Mesendoderm (in vitro differentiated cells): ENCODE results near the gene CYP2D6.
A peak's percentile ranks its signal among the peaks of the same experiment; 100 is the strongest.

ENCODE experiments used
- DNase-seq: peaks from one replicate; pipeline ENCODE4 v3.0.0; 2013
- H2AK5ac ChIP-seq: 2 replicates; pipeline ENCODE4 v1.6.1; 2013; ENCODE audit warnings: low read length, inconsistent platforms
- H2BK120ac ChIP-seq: 2 replicates; pipeline ENCODE4 v1.6.1; 2013; ENCODE audit warnings: low read depth, mild to moderate bottlenecking, low read length, moderate library complexity, mixed read lengths
- H2BK15ac ChIP-seq: replicated peaks from 2 replicates; pipeline ENCODE4 v1.6.1; 2013; ENCODE audit warnings: low read depth, mild to moderate bottlenecking, moderate library complexity
- H2BK5ac ChIP-seq: 2 replicates; pipeline ENCODE4 v1.6.1; 2013; ENCODE audit warnings: low read length, inconsistent platforms
- H3K18ac ChIP-seq: 2 replicates; pipeline ENCODE4 v1.6.1; 2013; ENCODE audit warnings: mild to moderate bottlenecking, low read length, mixed read lengths
- H3K23ac ChIP-seq: one replicate; pipeline ENCODE4 v1.6.1; 2013; ENCODE audit warnings: low read length
- H3K27ac ChIP-seq: 2 replicates; pipeline ENCODE4 v1.5.1; 2013; ENCODE audit warnings: low read depth, mild to moderate bottlenecking, inconsistent platforms, low read length, moderate library complexity
- H3K27me3 ChIP-seq: 2 replicates; pipeline ENCODE4 v1.6.1; 2013; ENCODE audit warnings: low read length, control low read depth, mild to moderate bottlenecking, inconsistent platforms; ENCODE audit not compliant: insufficient read depth, poor library complexity
- H3K36me3 ChIP-seq: 2 replicates; pipeline ENCODE4 v1.6.1; 2013; ENCODE audit warnings: low read length, inconsistent platforms; ENCODE audit not compliant: control insufficient read depth, insufficient read depth
- H3K4ac ChIP-seq: one replicate; pipeline ENCODE4 v1.6.1; 2013; ENCODE audit warnings: low read depth, mild to moderate bottlenecking, low read length, moderate library complexity
- H3K4me1 ChIP-seq: 2 replicates; pipeline ENCODE4 v1.6.1; 2013; ENCODE audit warnings: low read depth, low read length, inconsistent platforms; ENCODE audit not compliant: control insufficient read depth
- H3K4me2 ChIP-seq: 2 replicates; pipeline ENCODE4 v1.6.1; 2013; ENCODE audit warnings: low read length
- H3K4me3 ChIP-seq: 2 replicates; pipeline ENCODE4 v1.5.1; 2013; ENCODE audit warnings: mild to moderate bottlenecking, low read length
- H3K56ac ChIP-seq: one replicate; pipeline ENCODE4 v1.6.1; 2013; ENCODE audit warnings: low read length
- H3K79me1 ChIP-seq: 2 replicates; pipeline ENCODE4 v1.6.1; 2013; ENCODE audit warnings: low read length, inconsistent platforms
- H3K79me2 ChIP-seq: 2 replicates; pipeline ENCODE4 v1.6.1; 2013; ENCODE audit warnings: mild to moderate bottlenecking, low read length; ENCODE audit not compliant: control insufficient read depth, insufficient read depth
- H3K9ac ChIP-seq: 2 replicates; pipeline ENCODE4 v1.6.1; 2013; ENCODE audit warnings: low read length, inconsistent platforms
- H4K5ac ChIP-seq: one replicate; pipeline ENCODE4 v1.6.1; 2013; ENCODE audit warnings: low read length
- H4K8ac ChIP-seq: one replicate; pipeline ENCODE4 v1.6.1; 2013; ENCODE audit warnings: low read depth, mild to moderate bottlenecking, control low read depth, low read length, moderate library complexity
- WGBS: extraction: QIAGEN DNeasy Blood & Tissue Kit; methylation state at CpG from one replicate; pipeline ENCODE4 v1.1.7; 2013; ENCODE audit warnings: low lambda C conversion rate, missing lambda C conversion rate; ENCODE audit not compliant: insufficient coverage; ENCODE audit errors: extremely low coverage; 5-methylcytosine and 5-hydroxymethylcytosine counted together

Gene CYP2D6

GRCh38 chr22:42162728-42163489, 32.3 kb upstream of the CYP2D6 start:
- Histone ChIP-seq H3K36me3 (no peaks in the 10 kb centered on the region), H3K4me2 (no peak overlapping the region), H2AK5ac (no peak overlapping the region), H3K56ac (no peak overlapping the region), H4K8ac (no peak overlapping the region), H2BK15ac (no peak overlapping the region), H3K4me1 (no peaks in the 10 kb centered on the region), H3K18ac (no peak overlapping the region), H3K23ac (no peak overlapping the region), H3K4me3 (no peak overlapping the region), H3K27me3 (no peaks in the 10 kb centered on the region), H2BK5ac (no peak overlapping the region), H3K4ac (no peak overlapping the region), H4K5ac (no peak overlapping the region), H3K79me1 (peaks cover 2% of the 10 kb centered on the region), H2BK120ac (no peak overlapping the region), H3K79me2 (no peaks in the 10 kb centered on the region), H3K9ac (no peak overlapping the region), H3K27ac (no peak overlapping the region)
- no peak for DNase-seq
- WGBS: no CpG with 5 or more reads among the region's 12 CpGs

GRCh38 chr22:42160830-42161696, 30.5 kb upstream of the CYP2D6 start:
- peak; percentile 57 for DNase-seq
- Histone ChIP-seq H4K8ac (no peak overlapping the region), H3K36me3 (peaks cover 2% of the 10 kb centered on the region), H3K79me2 (no peaks in the 10 kb centered on the region), H3K56ac (no peak overlapping the region), H3K4me3 (no peak overlapping the region), H3K4me1 (no peaks in the 10 kb centered on the region), H3K27ac (no peak overlapping the region), H3K23ac (no peak overlapping the region), H3K27me3 (no peaks in the 10 kb centered on the region), H3K79me1 (no peaks in the 10 kb centered on the region), H3K4me2 (no peak overlapping the region), H3K4ac (no peak overlapping the region), H2BK5ac (no peak overlapping the region), H2BK120ac (no peak overlapping the region), H4K5ac (no peak overlapping the region), H2BK15ac (no peak overlapping the region), H2AK5ac (no peak overlapping the region), H3K9ac (no peak overlapping the region), H3K18ac (no peak overlapping the region)
- no CpG with 5 or more reads among the region's 18 CpGs for WGBS

DNA sequence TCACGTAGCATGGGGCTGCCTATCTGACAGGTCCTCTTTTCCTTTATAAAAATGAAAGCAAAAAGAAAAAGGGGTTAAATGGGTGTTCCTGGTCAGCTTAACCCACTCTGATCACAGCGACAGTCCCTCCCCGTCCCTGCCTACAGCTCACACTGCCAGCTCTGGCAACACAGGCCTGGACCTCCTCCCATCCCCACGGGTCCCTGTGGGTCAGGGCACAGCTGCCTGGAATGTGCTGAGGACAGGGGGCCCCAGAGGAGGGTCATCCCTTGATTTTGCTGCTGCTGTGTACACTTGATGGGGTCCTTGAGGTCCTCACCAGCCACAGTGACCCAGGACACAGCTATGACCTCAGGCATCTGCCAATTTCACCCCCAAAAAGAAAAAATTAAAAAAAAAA, 29.6 kb upstream of the CYP2D6 start:
- Histone ChIP-seq H3K56ac (no peak overlapping the region), H3K27me3 (no peaks in the 10 kb centered on the region), H3K4me2 (no peak overlapping the region), H3K36me3 (peaks cover 4% of the 10 kb centered on the region), H3K18ac (no peak overlapping the region), H2AK5ac (no peak overlapping the region), H3K27ac (no peak overlapping the region), H3K4ac (no peak overlapping the region), H3K79me1 (no peaks in the 10 kb centered on the region), H3K4me3 (no peak overlapping the region), H3K9ac (no peak overlapping the region), H3K23ac (no peak overlapping the region), H2BK15ac (no peak overlapping the region), H2BK120ac (no peak overlapping the region), H3K79me2 (no peaks in the 10 kb centered on the region), H3K4me1 (no peaks in the 10 kb centered on the region), H2BK5ac (no peak overlapping the region), H4K8ac (no peak overlapping the region), H4K5ac (no peak overlapping the region)
- no peak for DNase-seq
- WGBS: no CpG with 5 or more reads among the region's 4 CpGs

DNA sequence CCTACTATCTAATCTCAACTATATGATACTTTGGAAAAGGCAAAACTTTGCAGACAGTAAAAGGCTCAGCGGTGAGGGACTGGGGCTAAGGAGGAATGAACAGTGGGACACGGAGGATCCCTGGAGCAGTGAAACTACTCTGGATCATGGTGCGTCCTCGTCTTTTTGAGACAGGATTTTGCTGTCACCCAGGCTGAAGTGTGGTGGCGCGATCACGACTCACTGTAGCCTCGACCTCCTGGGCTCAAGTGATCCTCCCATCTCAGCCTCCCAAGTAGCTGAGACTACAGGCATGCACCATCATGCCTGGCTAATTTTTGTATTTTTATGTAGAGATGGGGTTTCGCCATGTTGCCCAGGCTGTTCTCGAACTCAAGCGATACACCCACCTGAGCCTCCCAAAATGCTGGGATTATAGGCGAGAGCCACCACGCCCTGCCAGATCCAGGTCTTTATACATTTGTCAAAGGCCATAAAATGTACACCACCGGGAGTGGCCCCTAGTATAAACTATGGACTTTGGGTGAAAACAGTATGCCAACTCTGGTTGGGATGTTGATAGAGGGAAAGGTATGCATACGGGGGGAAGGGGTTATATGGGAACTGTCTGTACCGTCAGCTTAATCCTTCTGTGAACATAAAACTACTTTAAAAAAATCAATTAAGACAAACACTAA, 28.0 kb upstream of the CYP2D6 start:
- no peak overlapping the region for H2AK5ac ChIP-seq
- H3K4me3 ChIP-seq: no peak overlapping the region
- H3K23ac ChIP-seq: no peak overlapping the region
- H4K5ac ChIP-seq: no peak overlapping the region
- no peaks in the 10 kb centered on the region for H3K4me1 ChIP-seq
- no peak overlapping the region for H3K4me2 ChIP-seq
- no peak overlapping the region for H3K56ac ChIP-seq
- H3K9ac ChIP-seq: no peak overlapping the region
- H4K8ac ChIP-seq: no peak overlapping the region
- WGBS: no CpG with 5 or more reads among the region's 16 CpGs
- no peak overlapping the region for H3K27ac ChIP-seq
- H2BK15ac ChIP-seq: no peak overlapping the region
- H3K4ac ChIP-seq: no peak overlapping the region
- H3K79me2 ChIP-seq: no peaks in the 10 kb centered on the region
- no peak overlapping the region for H2BK5ac ChIP-seq
- H3K27me3 ChIP-seq: no peaks in the 10 kb centered on the region
- H3K79me1 ChIP-seq: no peaks in the 10 kb centered on the region
- peaks cover 4% of the 10 kb centered on the region for H3K36me3 ChIP-seq
- no peak overlapping the region for H3K18ac ChIP-seq
- no peak overlapping the region for H2BK120ac ChIP-seq
- DNase-seq: no peak

GRCh38 chr22:42156598-42156997, 26.0 kb upstream of the CYP2D6 start:
- Histone ChIP-seq H3K27ac (no peak overlapping the region), H3K18ac (no peak overlapping the region), H3K79me1 (no peaks in the 10 kb centered on the region), H2BK120ac (no peak overlapping the region), H3K79me2 (no peaks in the 10 kb centered on the region), H3K4me3 (no peak overlapping the region), H4K8ac (no peak overlapping the region), H3K27me3 (no peaks in the 10 kb centered on the region), H2AK5ac (no peak overlapping the region), H3K9ac (no peak overlapping the region), H2BK15ac (no peak overlapping the region), H3K56ac (no peak overlapping the region), H3K4me1 (no peaks in the 10 kb centered on the region), H3K23ac (no peak overlapping the region), H2BK5ac (no peak overlapping the region), H3K4ac (no peak overlapping the region), H4K5ac (no peak overlapping the region), H3K36me3 (peaks cover 4% of the 10 kb centered on the region), H3K4me2 (no peak overlapping the region)
- no CpG with 5 or more reads among the region's 5 CpGs for WGBS
- no peak for DNase-seq
